Keratinocyte (primary cell): ENCODE results near the gene OPHN1.

Experiments
- CTCF ChIP-seq, 3 experiments: IDR thresholded peaks in 1 of 3; conservative IDR thresholded peaks in 1 of 3; optimal IDR thresholded peaks in 1 of 3; 2 replicates in 2 of 3; 3 replicates in 1 of 3; pipeline versions ENCODE3 to v1.5.1; 2011; ENCODE audit warnings: low read length in 3 of 3, mild to moderate bottlenecking in 3 of 3, moderate library complexity in 2 of 3, control low read depth in 1 of 3, inconsistent platforms in 1 of 3; ENCODE audit not compliant: insufficient read depth in 2 of 3; ENCODE audit errors: extremely low read depth in 1 of 3
- EZH2 ChIP-seq: IDR thresholded peaks from one replicate; pipeline ENCODE4 v1.6.1; 2012; ENCODE audit warnings: inconsistent platforms, mild to moderate bottlenecking, low read length, moderate library complexity

DNA sequence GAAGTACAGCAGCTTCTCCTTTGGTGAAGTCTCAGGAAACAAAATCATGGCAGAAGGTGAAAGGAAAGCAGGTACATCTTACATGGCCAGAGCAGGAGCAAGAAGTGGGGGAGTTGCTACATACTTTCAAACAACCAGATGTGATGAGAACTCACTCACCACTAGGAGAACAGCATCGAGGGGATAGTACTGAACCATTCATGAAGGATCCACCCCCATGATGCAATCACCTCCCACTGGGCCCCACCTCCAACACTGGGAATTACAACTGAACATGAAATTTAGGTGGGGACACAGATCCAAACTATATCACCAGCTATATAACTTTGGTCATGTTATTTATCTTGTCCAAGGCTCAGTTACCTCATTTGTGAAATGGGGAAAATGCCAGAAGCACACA is 159.4 kb downstream of the OPHN1 start:
- TF ChIP-seq CTCF (optimal IDR thresholded peaks at IDR 0.05 in 1 of 3, IDR thresholded peaks at IDR 0.05 in 1 of 3, conservative IDR thresholded peaks at IDR 0.05 in 1 of 3; ENCODE audit: extremely low read depth in 1 of 3, insufficient read depth in 2 of 3, low read length in 3 of 3) (no peak), EZH2 (no peak)
